K562 (cell line): ENCODE data around the gene RARG. TPM values are rescaled to one million over a fixed set of nuclear protein-coding genes. Genes with fewer than 3 reads are reported as not detected.
A peak's percentile ranks its signal among the peaks of the same experiment; 100 is the strongest.

ENCODE experiments used
- DPF2 ChIP-seq: fragments of 450-650 bp; IDR thresholded peaks from 2 replicates; pipeline ENCODE4 v1.6.1; 2016
- ELK1 ChIP-seq: sonication (generic); formaldehyde crosslinking; IDR thresholded peaks from 2 replicates; pipeline ENCODE4 v1.8.1; 2022; ENCODE audit warnings: missing genetic modification reagents
- FOSL1 ChIP-seq: fragments of 200-800 bp; sonication (Bioruptor generic); conservative IDR thresholded peaks from 2 replicates; pipeline ENCODE4 v1.6.1; 2016; ENCODE audit warnings: missing genetic modification characterization, missing compliant biosample characterization
- GTF2E2 ChIP-seq: fragments of 200-800 bp; sonication (Bioruptor generic); IDR thresholded peaks from 2 replicates; pipeline ENCODE4 v1.6.1; 2016; ENCODE audit warnings: missing genetic modification characterization, missing compliant biosample characterization
- HDAC6 ChIP-seq: IDR thresholded peaks from 2 replicates; pipeline ENCODE4 v1.6.1; 2012; ENCODE audit warnings: low read depth, mild to moderate bottlenecking, control low read depth, inconsistent platforms, low read length, moderate library complexity
- IRF1 ChIP-seq: sonication (generic); formaldehyde crosslinking; IDR thresholded peaks from 2 replicates; pipeline ENCODE4 v1.8.0; 2022; ENCODE audit warnings: missing genetic modification reagents, mild to moderate bottlenecking, borderline replicate concordance
- MCM5 ChIP-seq: fragments of 450-650 bp; IDR thresholded peaks from 2 replicates; pipeline ENCODE4 v1.6.1; 2016; ENCODE audit warnings: low read depth
- MED1 ChIP-seq: sonication (generic); formaldehyde crosslinking; IDR thresholded peaks from 2 replicates; pipeline ENCODE4 v1.8.1; 2023; ENCODE audit warnings: missing genetic modification reagents, borderline replicate concordance
- MEF2A ChIP-seq: IDR thresholded peaks from 2 replicates; pipeline ENCODE4 v1.6.1; 2011; ENCODE audit warnings: low read depth, mild to moderate bottlenecking, low read length, moderate library complexity; ENCODE audit not compliant: control insufficient read depth
- MLLT1 ChIP-seq, 2 experiments: fragments of 450-650 bp; IDR thresholded peaks; 2 replicates each; pipeline ENCODE4 v1.6.1; 2016
- MLX ChIP-seq, 2 experiments: fragments of 450-650 bp in 1 of 2; sonication (generic) in 1 of 2; formaldehyde crosslinking; conservative IDR thresholded peaks; 2 replicates each; pipeline versions ENCODE4 v1.4.0 to v1.8.1; 2020 to 2022; ENCODE audit warnings: mild to moderate bottlenecking in 1 of 2, missing genetic modification reagents in 1 of 2
- NBN ChIP-seq: fragments of 450-650 bp; IDR thresholded peaks from 2 replicates; pipeline ENCODE4 v1.6.1; 2016; ENCODE audit warnings: low read depth, mild to moderate bottlenecking
- TEAD1 ChIP-seq, 2 experiments: fragments of 450-650 bp in 1 of 2; sonication (generic) in 1 of 2; formaldehyde crosslinking; IDR thresholded peaks; 2 replicates each; pipeline versions ENCODE4 v1.4.0 to v1.8.0; 2020 to 2022; ENCODE audit warnings: mild to moderate bottlenecking in 2 of 2, missing genetic modification reagents in 1 of 2
- ZBTB40 ChIP-seq, 2 experiments: fragments of 450-650 bp in 1 of 2; sonication (generic) in 1 of 2; formaldehyde crosslinking in 1 of 2; IDR thresholded peaks; 2 replicates each; pipeline versions ENCODE4 v1.7.1 to v1.9.0; 2016 to 2022; ENCODE audit warnings: inconsistent platforms in 1 of 2, mild to moderate bottlenecking in 1 of 2, missing genetic modification reagents in 1 of 2
- polyA plus RNA-seq, 8 experiments: library from polyadenylated mRNA; depleted of rRNA in 4 of 8; stranded (reverse) in 5 of 8; unstranded in 3 of 8; fragments of >200 nt; fragmentation: Nextera tagmentation in 2 of 8; fragmentation: Illumina TruSeq in 1 of 8; extraction: Ambion mirVana in 2 of 8; extraction: Trizol in 1 of 8; gene quantifications; 2 replicates each; pipeline versions ENCODE4 v1.2.1 to v1.2.3, GENCODE V29; 2011 to 2014; ENCODE audit warnings: inconsistent platforms in 1 of 8, missing spikeins in 1 of 8
- total RNA-seq, 7 experiments: library from RNA; depleted of rRNA in 6 of 7; stranded (reverse); fragments of >200 nt in 6 of 7; fragmentation: Illumina TruSeq in 2 of 7; extraction: Trizol in 2 of 7; gene quantifications; 2 replicates each; pipeline versions ENCODE4 v1.2.1 to v1.2.3, GENCODE V29; 2011 to 2021; ENCODE audit warnings: low replicate concordance in 1 of 7

The RARG gene
- total and polyA plus RNA-seq, 9 of the 15 experiments (the other 6 are each of a cell fraction or from before 2014, with no cell fraction given) = 0.18 to 7.6 (median 3.8) TPM

GRCh38 chr12:53179687-53180219, 52.3 kb downstream of the RARG start (continued):
- no peak for TF ChIP-seq ELK1 (CRISPR knock-in tag)
- TF ChIP-seq GTF2E2 (tag) = peak; percentile 16; the same call in 1 of the 2 replicates
- no peak for TF ChIP-seq HDAC6
- no peak for TF ChIP-seq IRF1 (CRISPR knock-in tag)
- peak in 1 of 2 experiments; percentile 49; a peak in 1 of 4 replicates for TF ChIP-seq MLLT1 (IDR thresholded peaks at IDR 0.05)
- peak; percentile 44; the same call in 1 of the 2 replicates for TF ChIP-seq FOSL1
- 0 out of 4 replicates have a peak, but pooled peaks of 1 of the 2 experiments have one; percentile 15 for TF ChIP-seq TEAD1 (CRISPR knock-in tag; IDR thresholded peaks at IDR 0.05)
- no peak for TF ChIP-seq MCM5
- TF ChIP-seq MED1 (CRISPR knock-in tag) = no peak
- TF ChIP-seq MEF2A = no peak
- peak; percentile 37; the same call in 1 of the 2 replicates for TF ChIP-seq NBN
- peak; percentile 3; the same call in 1 of the 2 replicates for TF ChIP-seq DPF2
- TF ChIP-seq ZBTB40 (IDR thresholded peaks at IDR 0.05) = no peak
- TF ChIP-seq ZBTB40 (CRISPR knock-in tag; IDR thresholded peaks at IDR 0.05) = no peak
- no peak for TF ChIP-seq MLX (CRISPR knock-in tag; conservative IDR thresholded peaks at IDR 0.05)
